ENCODE data around the gene ITGA2B.
"Not testable (repeated sequence)": the region's sequence is repeated elsewhere in the genome, so short reads cannot be mapped to it uniquely, and the experiment has no call there.

ITGA2B gene

GRCh38 chr17:44400226-44400847 lies 10.9 kb upstream of the ITGA2B start:
- in situ Hi-C loops (cut with MboI; ENCODE audit: low sequenced_read_pairs, unreplicated experiment), result loop anchor here (10.0 kb wide), 1 partner anchor 104 kb away; the partner anchor contains the start of gene GPATCH8
- TF ChIP-seq CTCF (IDR thresholded peaks at IDR 0.05; ENCODE audit: borderline replicate concordance, control extremely low read depth, extremely low read depth, insufficient read depth, missing control alignments), result peak; percentile 21
- no peak for DNase-seq (ENCODE audit: low spot score)

- no peak for DNase-seq (ENCODE audit: low spot score)
- in situ Hi-C loops (cut with MboI; ENCODE audit: low sequenced_read_pairs, unreplicated experiment), result no loop called here
- no peak for TF ChIP-seq CTCF (IDR thresholded peaks at IDR 0.05; ENCODE audit: borderline replicate concordance, control extremely low read depth, extremely low read depth, insufficient read depth, missing control alignments)
Measured at GRCh38 chr17:44398692-44399691, 9.5 kb upstream of the ITGA2B start.

- DNase-seq (ENCODE audit: low spot score), result no peak
- in situ Hi-C loops (cut with MboI; ENCODE audit: low sequenced_read_pairs, unreplicated experiment), result no loop called here
Measured at GRCh38 chr17:44397479-44398440, 8.3 kb upstream of the ITGA2B start.

GRCh38 chr17:44396946-44397345 lies 7.5 kb upstream of the ITGA2B start:
- no peak for TF ChIP-seq CTCF (IDR thresholded peaks at IDR 0.05; ENCODE audit: borderline replicate concordance, control extremely low read depth, extremely low read depth, insufficient read depth, missing control alignments)
- DNase-seq (ENCODE audit: low spot score), result no peak
- in situ Hi-C loops (cut with MboI; ENCODE audit: low sequenced_read_pairs, unreplicated experiment), result no loop called here

More at GRCh38 chr17:44397479-44398440, 8.3 kb upstream of the ITGA2B start:
- TF ChIP-seq CTCF (IDR thresholded peaks at IDR 0.05; ENCODE audit: borderline replicate concordance, control extremely low read depth, extremely low read depth, insufficient read depth, missing control alignments), result no peak

- no peak for TF ChIP-seq CTCF (IDR thresholded peaks at IDR 0.05; ENCODE audit: borderline replicate concordance, control extremely low read depth, extremely low read depth, insufficient read depth, missing control alignments)
- in situ Hi-C loops (cut with MboI; ENCODE audit: low sequenced_read_pairs, unreplicated experiment), result no loop called here
- no peak for DNase-seq (ENCODE audit: low spot score)
Measured at GRCh38 chr17:44394833-44395232, 5.4 kb upstream of the ITGA2B start.

GRCh38 chr17:44394112-44394511 lies 4.7 kb upstream of the ITGA2B start:
- DNase-seq (ENCODE audit: low spot score); in situ Hi-C loops (cut with MboI; ENCODE audit: low sequenced_read_pairs, unreplicated experiment): not testable (repeated sequence)

Data from GM13976 (cell line).